SH-SY5Y (cell line): Measurements from ENCODE around the gene PIK3CD.

ENCODE experiments used
- GATA2 ChIP-seq: IDR thresholded peaks from 2 replicates; pipeline ENCODE4 v1.6.1; 2011; ENCODE audit warnings: mild to moderate bottlenecking, low read depth, low read length
- GATA3 ChIP-seq: IDR thresholded peaks from 2 replicates; pipeline ENCODE4 v1.6.1; 2011; ENCODE audit warnings: low read depth, mild to moderate bottlenecking, low read length, moderate library complexity

DNA sequence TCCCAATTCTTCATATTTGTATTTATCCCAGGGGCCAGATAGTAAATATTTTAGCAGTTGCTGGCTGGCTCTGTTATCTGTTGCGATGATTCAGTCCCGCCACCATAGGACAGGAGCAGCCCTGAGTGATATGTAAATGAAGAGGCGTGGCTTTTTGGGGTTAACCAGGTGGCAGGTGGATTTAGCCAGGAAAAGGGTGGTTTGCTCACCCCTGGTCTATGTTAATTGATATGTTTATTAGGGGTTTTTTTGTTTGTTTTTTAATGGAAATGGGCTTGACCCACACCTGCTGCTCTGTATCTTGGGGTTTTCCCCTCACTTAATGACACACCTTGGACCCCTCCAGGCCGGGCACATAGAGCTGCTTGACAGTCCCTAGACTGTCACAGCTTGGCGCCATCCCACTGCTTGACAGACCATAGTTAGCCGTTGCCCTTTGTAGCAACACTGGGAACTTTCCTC, 62.8 kb downstream of the PIK3CD start:
- no peak for TF ChIP-seq GATA2
- no peak for TF ChIP-seq GATA3
